Thoracic aorta (tissue), 2 donors: ENCODE data around the gene UPK1A. TPM values are rescaled to one million over a fixed set of nuclear protein-coding genes. Genes with fewer than 3 reads are reported as not detected.

Source experiments
- ATAC-seq: fragments of 150-250 bp; one replicate; pipeline ENCODE4 v1.8.0; 2017; ENCODE audit warnings: low read depth; ENCODE audit not compliant: insufficient number of reproducible peaks, low FRiP score
- DNase-seq: peaks from one replicate; pipeline ENCODE4 v3.0.0-alpha.2; 2020; ENCODE audit warnings: low spot score
- H3K27ac ChIP-seq, 2 donors: fragments of 200-600 bp; sonication (generic); 1 replicate in 1 of 2; 2 replicates in 1 of 2; pipeline ENCODE4 v1.5.1; 2016; ENCODE audit warnings: mild to moderate bottlenecking in 2 of 2, moderate library complexity in 2 of 2
- H3K27me3 ChIP-seq: fragments of 200-600 bp; sonication (generic); replicated peaks from 2 replicates; pipeline ENCODE4 v1.6.0; 2016; ENCODE audit warnings: mild to moderate bottlenecking; ENCODE audit not compliant: insufficient read depth
- H3K36me3 ChIP-seq: fragments of 200-600 bp; sonication (generic); one replicate; pipeline ENCODE4 v1.5.1; 2016
- H3K4me1 ChIP-seq, 2 donors: fragments of 200-600 bp; sonication (generic); 1 replicate in 1 of 2; 2 replicates in 1 of 2; pipeline versions ENCODE4 v1.5.1 to v1.6.0; 2016; ENCODE audit warnings: low read depth in 2 of 2, mild to moderate bottlenecking in 1 of 2; ENCODE audit not compliant: control insufficient read depth in 1 of 2
- H3K4me3 ChIP-seq: fragments of 200-600 bp; sonication (generic); 2 replicates; pipeline ENCODE4 v1.5.1; 2016; ENCODE audit warnings: mild to moderate bottlenecking
- H3K9me3 ChIP-seq: fragments of 200-600 bp; sonication (generic); 2 replicates; pipeline ENCODE4 v1.5.1; 2016
- total RNA-seq, 2 donors: library from RNA; depleted of rRNA; stranded (reverse); fragments of >200 nt; gene quantifications; one replicate each; pipeline versions ENCODE4 v1.1.0 to v1.2.3, GENCODE V29; 2016
- TF ChIP-seq, protein P1 (sequence below): fragments of 200-600 bp; sonication (generic); IDR thresholded peaks from one replicate; pipeline ENCODE4 v1.5.1; 2019; ENCODE audit warnings: antibody characterized with exemption

UPK1A gene
- not detected for total RNA-seq

DNA sequence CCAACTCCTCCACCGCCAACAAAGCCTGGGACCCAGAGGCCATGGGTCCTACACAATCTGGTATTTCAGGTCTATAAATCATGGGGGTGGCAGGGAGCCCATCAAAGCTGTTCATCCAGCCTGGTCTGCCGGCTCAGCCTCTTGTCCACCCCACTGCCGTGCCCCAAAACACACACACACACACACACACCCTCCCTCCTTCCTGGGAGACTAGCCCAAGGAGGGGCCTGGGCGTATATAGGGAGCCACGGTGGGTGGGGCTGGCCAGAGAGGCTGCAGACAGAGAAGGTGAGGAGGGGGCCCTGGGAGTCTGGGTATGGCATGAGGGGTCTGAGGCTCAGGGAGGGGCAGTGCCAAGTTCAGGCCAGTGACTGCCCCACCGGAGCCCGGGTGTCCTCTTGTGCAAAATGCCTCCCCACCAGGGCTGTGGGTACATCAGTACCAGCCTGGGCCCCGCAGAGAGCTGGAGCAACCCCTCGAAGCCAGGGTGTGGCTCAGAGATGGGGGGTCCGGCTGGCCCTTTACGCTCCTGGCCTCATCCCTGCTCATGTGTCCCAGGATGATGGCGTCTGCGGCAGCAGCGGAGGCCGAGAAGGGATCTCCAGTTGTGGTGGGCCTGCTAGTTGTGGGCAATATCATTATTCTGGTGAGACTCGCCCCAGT lies at the start of gene UPK1A:
Gene UPK1A, plus strand, starts transcription at position 267 of the 663 bp plus-strand sequence. Its CDS starts 296 bp downstream, at position 563.
- no peaks in the 10 kb centered on the region for H3K27me3 ChIP-seq
- no peak within 1 kb of the TSS for H3K4me3 ChIP-seq
- peaks cover 13% of the 10 kb centered on the region for H3K36me3 ChIP-seq
- TF ChIP-seq, protein P1, sequence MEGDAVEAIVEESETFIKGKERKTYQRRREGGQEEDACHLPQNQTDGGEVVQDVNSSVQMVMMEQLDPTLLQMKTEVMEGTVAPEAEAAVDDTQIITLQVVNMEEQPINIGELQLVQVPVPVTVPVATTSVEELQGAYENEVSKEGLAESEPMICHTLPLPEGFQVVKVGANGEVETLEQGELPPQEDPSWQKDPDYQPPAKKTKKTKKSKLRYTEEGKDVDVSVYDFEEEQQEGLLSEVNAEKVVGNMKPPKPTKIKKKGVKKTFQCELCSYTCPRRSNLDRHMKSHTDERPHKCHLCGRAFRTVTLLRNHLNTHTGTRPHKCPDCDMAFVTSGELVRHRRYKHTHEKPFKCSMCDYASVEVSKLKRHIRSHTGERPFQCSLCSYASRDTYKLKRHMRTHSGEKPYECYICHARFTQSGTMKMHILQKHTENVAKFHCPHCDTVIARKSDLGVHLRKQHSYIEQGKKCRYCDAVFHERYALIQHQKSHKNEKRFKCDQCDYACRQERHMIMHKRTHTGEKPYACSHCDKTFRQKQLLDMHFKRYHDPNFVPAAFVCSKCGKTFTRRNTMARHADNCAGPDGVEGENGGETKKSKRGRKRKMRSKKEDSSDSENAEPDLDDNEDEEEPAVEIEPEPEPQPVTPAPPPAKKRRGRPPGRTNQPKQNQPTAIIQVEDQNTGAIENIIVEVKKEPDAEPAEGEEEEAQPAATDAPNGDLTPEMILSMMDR, result no peak
- no peak for ATAC-seq
- H3K9me3 ChIP-seq, result no peaks in the 10 kb centered on the region
- no peak for DNase-seq
- H3K4me1 ChIP-seq, result no peaks in the 10 kb centered on the region
- H3K27ac ChIP-seq, result no peak within 1 kb of the TSS

DNA sequence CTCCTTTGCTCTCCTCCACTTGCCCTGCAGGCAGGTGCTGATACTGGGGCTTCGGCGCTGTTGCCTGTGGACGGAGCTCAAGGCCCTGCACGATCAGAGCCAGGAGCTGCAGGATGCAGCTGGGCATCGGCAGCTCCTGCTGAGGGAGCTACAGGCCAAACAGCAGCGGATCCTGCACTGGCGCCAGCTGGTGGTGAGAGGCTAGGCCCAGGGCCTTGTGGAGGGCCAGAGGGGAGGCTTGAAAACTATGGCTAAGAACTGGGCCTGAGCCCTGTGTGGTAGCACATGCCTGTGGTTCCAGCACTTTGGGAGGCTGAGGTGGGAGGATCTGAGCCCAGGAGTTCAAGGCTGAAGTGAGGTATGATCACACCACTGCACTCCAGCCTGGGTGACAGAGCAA lies 47.5 kb upstream of the UPK1A start:
- Histone ChIP-seq H3K27me3 (no peaks in the 10 kb centered on the region), H3K27ac (no peak overlapping the region), H3K4me3 (no peak overlapping the region), H3K9me3 (no peaks in the 10 kb centered on the region), H3K36me3 (no peaks in the 10 kb centered on the region), H3K4me1 (no peaks in the 10 kb centered on the region)
- TF ChIP-seq, protein P1, result no peak
- DNase-seq (no peak), ATAC-seq (no peak)

DNA sequence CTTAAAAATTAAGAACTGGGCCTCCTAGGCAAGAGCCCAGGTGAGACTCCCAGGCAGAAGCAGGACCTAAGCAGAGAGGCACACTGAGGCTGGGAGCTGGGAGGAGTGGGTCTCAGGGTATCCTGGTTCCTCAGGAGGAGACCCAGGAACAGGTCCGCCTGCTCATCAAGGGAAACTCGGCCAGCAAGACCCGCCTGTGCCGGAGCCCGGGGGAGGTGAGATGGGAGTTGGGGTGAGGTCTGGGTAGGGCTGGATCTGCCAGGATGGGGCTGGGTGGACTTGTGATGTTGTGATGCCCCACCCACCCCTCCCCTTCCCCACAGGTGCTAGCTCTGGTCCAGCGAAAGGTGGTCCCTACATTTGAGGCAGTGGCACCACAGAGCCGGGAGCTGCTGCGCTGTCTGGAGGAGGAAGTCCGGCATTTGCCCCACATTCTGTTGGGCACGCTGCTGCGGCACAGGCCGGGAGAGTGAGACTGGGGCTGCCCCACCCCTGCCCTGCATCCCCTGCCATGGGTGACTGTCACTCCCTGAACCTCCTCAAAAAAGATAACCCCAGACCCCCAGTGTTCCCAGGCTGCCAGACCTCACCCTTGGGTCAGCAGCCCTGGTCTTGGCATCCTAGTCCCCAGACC lies 46.9 kb upstream of the UPK1A start:
- no peak for DNase-seq
- Histone ChIP-seq H3K27ac (no peak overlapping the region), H3K36me3 (no peaks in the 10 kb centered on the region), H3K27me3 (no peaks in the 10 kb centered on the region), H3K4me3 (no peak overlapping the region), H3K4me1 (no peaks in the 10 kb centered on the region), H3K9me3 (no peaks in the 10 kb centered on the region)
- ATAC-seq, result no peak
- TF ChIP-seq, protein P1, result no peak

DNA sequence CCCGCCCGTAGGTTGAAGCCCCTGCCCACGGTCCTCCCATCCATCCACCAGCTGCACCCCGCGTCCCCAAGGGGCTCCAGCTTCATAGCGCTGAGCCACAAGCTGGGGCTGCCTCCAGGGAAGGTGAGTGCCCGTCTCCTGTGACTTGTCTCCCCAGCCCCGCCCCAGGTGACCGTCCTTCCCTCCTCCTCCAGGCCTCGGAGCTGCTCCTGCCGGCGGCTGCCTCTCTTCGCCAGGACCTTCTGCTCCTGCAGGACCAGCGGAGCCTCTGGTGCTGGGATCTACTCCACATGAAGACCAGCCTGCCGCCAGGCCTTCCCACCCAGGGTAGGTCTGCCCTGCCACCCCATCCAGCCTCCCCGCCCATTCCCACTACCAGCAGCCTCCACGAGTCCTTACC lies 46.3 kb upstream of the UPK1A start:
- no peaks in the 10 kb centered on the region for H3K9me3 ChIP-seq
- no peaks in the 10 kb centered on the region for H3K36me3 ChIP-seq
- H3K4me3 ChIP-seq, result no peak overlapping the region
- H3K4me1 ChIP-seq, result no peaks in the 10 kb centered on the region
- DNase-seq, result no peak
- TF ChIP-seq, protein P1, result no peak
- H3K27ac ChIP-seq, result no peak overlapping the region
- no peaks in the 10 kb centered on the region for H3K27me3 ChIP-seq
- no peak for ATAC-seq

DNA sequence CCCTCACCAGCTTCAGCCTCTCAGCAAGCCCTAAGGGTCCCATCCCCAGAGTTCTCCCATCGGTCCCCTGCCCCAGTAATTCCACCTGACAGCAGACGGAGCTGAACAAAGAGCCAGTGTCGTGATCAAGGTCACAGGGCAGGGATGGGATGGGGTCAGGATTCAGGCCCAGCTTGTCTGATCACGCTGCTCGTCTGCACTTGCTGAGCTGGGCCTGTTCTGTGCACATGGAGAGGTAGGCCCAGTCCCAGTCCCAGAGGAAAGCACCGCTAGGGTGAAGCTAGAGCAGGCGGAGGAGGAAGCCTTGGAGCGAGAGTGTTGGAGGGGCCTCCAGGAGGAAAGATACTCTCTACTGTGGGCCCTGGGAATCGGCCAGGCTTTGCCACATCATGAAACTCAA lies 44.6 kb upstream of the UPK1A start:
- Histone ChIP-seq H3K4me1 (no peaks in the 10 kb centered on the region), H3K36me3 (no peaks in the 10 kb centered on the region), H3K9me3 (no peaks in the 10 kb centered on the region), H3K27me3 (no peaks in the 10 kb centered on the region), H3K4me3 (no peak overlapping the region), H3K27ac (no peak overlapping the region)
- ATAC-seq (no peak), DNase-seq (no peak)
- TF ChIP-seq, protein P1, result no peak
